Fibroblast of skin of left quadriceps (primary cell): ENCODE results near the gene COL17A1.

ENCODE experiments used
- DNase-seq, 2 experiments: peaks; one replicate each; pipeline ENCODE4 v3.0.0-alpha.2; 2013; ENCODE audit warnings: low read depth in 2 of 2

COL17A1 gene

GRCh38 chr10:104085801-104086400 is at the start of gene COL17A1:
TSS of gene COL17A1 (minus strand) at chr10:104085880. CDS start at chr10:104080673, 5,207 bp downstream.
- DNase-seq: no peak

DNA sequence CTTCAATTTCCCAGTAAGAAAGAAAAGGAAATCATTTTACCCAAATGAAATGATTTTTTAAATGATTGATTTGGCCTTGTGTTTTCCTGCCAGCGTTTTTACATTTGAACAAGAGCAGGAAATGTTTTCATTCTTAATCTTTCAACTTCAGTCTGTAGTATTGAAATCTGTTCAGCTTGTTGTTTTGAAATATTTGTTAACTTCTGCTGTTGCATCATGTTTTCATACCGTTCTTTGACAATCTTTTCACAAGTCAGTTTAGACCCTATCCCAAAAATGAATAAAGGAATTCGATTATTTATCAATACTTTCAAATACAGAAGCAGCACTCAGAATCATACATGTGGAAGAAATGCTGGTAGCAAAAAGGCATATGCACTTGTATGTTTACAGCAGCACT is 44.4 kb upstream of the COL17A1 start:
- no peak for DNase-seq

- DNase-seq: no peak
Measured at GRCh38 chr10:104128214-104128613, 42.5 kb upstream of the COL17A1 start.

DNA sequence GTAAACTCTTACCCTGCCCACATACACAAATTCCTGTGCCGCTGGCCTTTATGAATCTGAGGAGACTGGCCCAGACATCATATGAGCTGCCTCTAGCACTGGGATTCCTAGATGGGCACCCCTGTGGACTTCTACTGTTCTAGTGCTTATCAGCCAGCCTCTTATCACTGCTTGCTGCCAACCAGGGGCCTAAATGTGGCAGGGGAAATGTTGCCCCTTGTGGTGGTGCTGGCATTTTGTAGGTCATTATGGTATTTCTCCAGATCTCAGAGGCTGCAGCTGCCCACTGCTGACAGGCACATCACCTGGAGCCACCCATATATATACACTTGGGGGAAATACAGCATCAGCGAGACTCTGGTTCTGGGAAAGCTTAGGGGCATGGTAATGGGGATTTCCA is 41.7 kb upstream of the COL17A1 start:
- DNase-seq: no peak

GRCh38 chr10:104123397-104123796 is 37.7 kb upstream of the COL17A1 start:
- DNase-seq: no peak

GRCh38 chr10:104122225-104123107 is 36.8 kb upstream of the COL17A1 start:
- no peak for DNase-seq

DNA sequence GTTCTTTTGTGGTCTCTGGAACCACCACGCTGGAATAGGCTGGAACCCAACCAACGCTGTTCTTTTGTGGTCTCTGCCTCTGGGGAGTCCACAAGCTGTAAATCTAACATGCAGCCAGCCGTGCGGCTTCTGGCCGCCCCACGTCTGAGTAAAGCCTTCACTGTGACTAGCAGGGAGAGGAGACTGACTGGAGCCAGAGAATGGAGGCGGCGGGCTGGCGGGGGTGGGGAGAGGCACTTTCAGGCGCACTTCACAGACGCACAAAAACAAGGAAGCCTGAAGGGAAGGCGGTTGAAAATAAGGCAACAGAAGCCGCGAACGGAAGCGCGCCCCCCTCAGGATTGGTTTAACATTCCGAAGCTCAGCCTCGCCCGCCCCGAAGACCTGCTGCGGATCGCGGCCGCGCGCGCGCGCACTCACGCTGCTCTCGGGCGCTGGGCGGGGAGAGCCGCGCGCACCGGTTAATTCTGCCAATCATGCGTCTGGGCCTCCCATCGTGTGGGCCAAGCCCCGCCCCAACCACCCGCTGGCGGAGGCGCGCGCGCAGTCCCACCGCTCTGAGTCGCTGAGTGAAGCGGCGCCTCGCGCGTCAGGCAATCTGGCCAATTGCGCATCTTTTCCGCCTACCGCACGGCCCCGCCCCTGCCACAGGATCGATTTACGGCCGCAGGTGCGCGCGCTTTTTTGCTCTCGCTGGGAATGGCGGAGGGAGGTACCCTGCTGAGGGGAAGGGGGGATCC is 36.0 kb upstream of the COL17A1 start, which contains the start of gene SFR1:
Gene SFR1, plus strand, starts transcription at position 687 of the 740 bp plus-strand sequence. Its CDS starts 13 bp downstream, at position 700.
- peak; percentile 96 to 97 for DNase-seq

DNA sequence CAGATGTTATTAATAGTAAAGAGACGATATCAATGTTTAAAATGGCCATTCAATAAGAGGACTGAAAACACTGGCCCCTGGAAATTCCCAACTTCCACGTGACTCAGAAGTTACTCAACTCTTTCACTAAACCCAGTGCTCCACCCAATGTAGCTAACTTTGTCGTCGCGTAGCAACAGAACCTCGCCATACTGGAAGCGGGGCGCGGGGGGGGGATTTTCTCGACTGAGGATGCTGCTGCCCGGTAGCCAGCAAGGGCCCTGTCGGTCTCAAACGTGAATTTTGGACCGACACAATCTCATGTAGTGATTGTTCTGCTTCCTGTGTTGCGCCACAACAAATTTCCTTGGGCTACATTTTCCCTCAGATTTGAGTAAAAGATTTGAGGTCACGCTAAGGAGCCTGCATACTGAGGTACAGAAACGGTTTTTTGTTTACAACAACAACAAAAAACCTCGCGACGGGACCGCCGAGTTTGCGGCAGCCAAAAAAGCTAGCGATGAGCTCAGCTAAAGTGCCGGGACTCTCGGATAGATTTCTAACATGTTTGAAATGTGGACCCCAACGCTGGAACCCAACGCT is 35.3 kb upstream of the COL17A1 start:
- DNase-seq: peak; percentile 85 to 87

- no peak for DNase-seq
Measured at GRCh38 chr10:104120512-104120902, 34.8 kb upstream of the COL17A1 start.

- no peak for DNase-seq
Measured at GRCh38 chr10:104119996-104120395, 34.3 kb upstream of the COL17A1 start.

- DNase-seq: no peak
Measured at GRCh38 chr10:104117839-104118323, 32.2 kb upstream of the COL17A1 start.

GRCh38 chr10:104113376-104113956 is 27.8 kb upstream of the COL17A1 start:
- DNase-seq: no peak

GRCh38 chr10:104109908-104110662 is 24.4 kb upstream of the COL17A1 start:
- DNase-seq: peak; percentile 83

DNA sequence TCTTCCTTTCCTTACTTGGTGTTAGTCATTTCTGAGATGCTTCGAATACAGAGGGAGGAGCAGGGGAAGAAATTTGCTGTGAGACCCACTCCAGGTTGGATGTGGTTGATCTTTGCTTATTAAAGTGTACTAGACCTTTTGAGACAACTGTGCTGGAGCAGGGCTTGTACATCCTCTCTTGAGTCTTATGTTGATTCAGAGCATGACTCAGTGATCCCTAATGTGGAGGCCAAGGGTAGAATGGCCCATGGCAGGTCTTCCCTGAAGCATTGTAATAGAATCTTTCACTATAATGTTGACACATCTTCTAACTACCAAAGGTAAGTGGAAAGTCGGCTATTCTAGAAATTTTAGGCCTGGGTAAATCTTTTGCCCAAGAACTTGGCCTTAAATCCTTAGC is 19.2 kb upstream of the COL17A1 start:
- DNase-seq: no peak

GRCh38 chr10:104104418-104104817 is 18.7 kb upstream of the COL17A1 start:
- no peak for DNase-seq

GRCh38 chr10:104103956-104104355 is 18.3 kb upstream of the COL17A1 start:
- DNase-seq: no peak

GRCh38 chr10:104101902-104102301 is 16.2 kb upstream of the COL17A1 start:
- DNase-seq: no peak

DNA sequence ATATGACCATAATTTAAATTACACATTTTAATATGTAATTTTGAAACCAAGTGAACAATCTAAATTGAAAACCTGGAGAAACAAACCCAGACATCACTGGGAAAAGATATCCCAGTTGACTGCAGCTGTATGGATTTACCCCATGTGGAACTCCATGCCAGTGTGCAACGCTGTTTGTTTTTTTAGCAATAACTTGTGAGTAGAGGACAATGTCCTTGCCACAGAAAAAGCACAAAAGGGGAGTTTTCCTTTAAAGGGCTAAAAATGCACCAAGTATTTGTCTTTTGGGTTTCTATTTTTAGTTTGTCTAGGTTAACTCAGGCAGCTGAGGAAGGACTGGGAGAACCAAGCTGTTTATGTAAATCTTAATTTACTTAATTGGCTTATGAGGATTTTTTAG is 15.1 kb upstream of the COL17A1 start:
- DNase-seq: no peak

- DNase-seq: no peak
Measured at GRCh38 chr10:104099941-104100340, 14.3 kb upstream of the COL17A1 start.

DNA sequence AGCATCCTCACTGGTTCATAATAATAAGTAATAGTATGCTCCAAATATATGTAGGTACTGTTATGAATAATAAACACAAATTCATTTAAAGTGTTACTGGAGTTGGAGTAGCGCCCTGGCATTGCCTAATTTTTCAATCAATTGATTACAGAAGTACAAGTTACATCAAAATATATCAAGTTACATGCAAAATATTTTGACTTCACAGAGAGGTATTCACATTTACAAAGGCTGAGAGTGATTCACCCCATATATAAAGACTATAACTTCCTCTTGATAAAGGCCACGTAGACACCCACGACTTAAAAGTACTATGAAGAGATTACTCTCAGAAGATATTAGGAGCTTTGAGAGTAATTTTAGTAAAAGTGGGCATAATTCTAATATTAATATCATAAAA is 13.6 kb upstream of the COL17A1 start:
- DNase-seq: no peak
